RWPE2 (cell line): ENCODE results near the gene POLG.

Source experiments
- ATAC-seq: fragments of 200-7000 bp; cut with Tn5 transposase; 3 replicates; pipeline ENCODE4 v1.9.1; 2021; ENCODE audit warnings: low read depth
- DNase-seq: peaks from one replicate; pipeline ENCODE4 v3.0.0-alpha.2; 2020; ENCODE audit warnings: low spot score
- H3K27ac ChIP-seq: fragments of 450-650 bp; 2 replicates; pipeline ENCODE4 v1.5.1; 2017; ENCODE audit warnings: mild to moderate bottlenecking; ENCODE audit not compliant: poor library complexity, severe bottlenecking
- H3K27me3 ChIP-seq: fragments of 250-450 bp; sonication (Bioruptor Pico); 2 replicates; pipeline ENCODE4 v1.5.1; 2021; ENCODE audit warnings: mild to moderate bottlenecking, moderate library complexity; ENCODE audit not compliant: insufficient read depth, poor library complexity, severe bottlenecking
- H3K36me3 ChIP-seq: fragments of 250-450 bp; sonication (Bioruptor Pico); 2 replicates; pipeline ENCODE4 v1.5.1; 2020; ENCODE audit warnings: low read depth, mild to moderate bottlenecking, moderate library complexity
- H3K4me1 ChIP-seq: fragments of 250-450 bp; sonication (Bioruptor Pico); 2 replicates; pipeline ENCODE4 v1.5.1; 2021; ENCODE audit warnings: mild to moderate bottlenecking, moderate library complexity; ENCODE audit not compliant: insufficient read depth, poor library complexity, severe bottlenecking
- H3K4me3 ChIP-seq: fragments of 250-450 bp; sonication (Bioruptor Pico); 2 replicates; pipeline ENCODE4 v1.5.1; 2021; ENCODE audit warnings: mild to moderate bottlenecking, moderate library complexity; ENCODE audit not compliant: severe bottlenecking
- H3K9me3 ChIP-seq: fragments of 250-450 bp; sonication (Bioruptor Pico); 2 replicates; pipeline ENCODE4 v1.5.1; 2021; ENCODE audit warnings: mild to moderate bottlenecking, moderate library complexity; ENCODE audit not compliant: severe bottlenecking
- CTCF ChIP-seq: fragments of 450-650 bp; IDR thresholded peaks from one replicate; pipeline ENCODE4 v1.5.1; 2017; ENCODE audit warnings: mild to moderate bottlenecking, moderate library complexity; ENCODE audit not compliant: poor library complexity, severe bottlenecking

POLG gene

GRCh38 chr15:89362203-89363101 is 27.8 kb upstream of the POLG start:
- Histone ChIP-seq H3K36me3 (no peaks in the 10 kb centered on the region), H3K4me1 (no peaks in the 10 kb centered on the region), H3K27ac (no peak overlapping the region), H3K9me3 (no peaks in the 10 kb centered on the region), H3K27me3 (peaks cover 96% of the 10 kb centered on the region), H3K4me3 (peak overlapping the region; percentile 9)
- ATAC-seq, result no peak
- no peak for TF ChIP-seq CTCF
- peak; percentile 61 for DNase-seq

- DNase-seq (no peak), ATAC-seq (peak; percentile 62)
- H3K27me3 ChIP-seq, result peaks cover 96% of the 10 kb centered on the region
- no peak overlapping the region for H3K4me3 ChIP-seq
- no peaks in the 10 kb centered on the region for H3K4me1 ChIP-seq
- H3K9me3 ChIP-seq, result no peaks in the 10 kb centered on the region
- H3K27ac ChIP-seq, result no peak overlapping the region
- no peaks in the 10 kb centered on the region for H3K36me3 ChIP-seq
- no peak for TF ChIP-seq CTCF
Measured at GRCh38 chr15:89361451-89362202, 27.0 kb upstream of the POLG start.

GRCh38 chr15:89360294-89360971 is 25.8 kb upstream of the POLG start:
- TF ChIP-seq CTCF, result no peak
- peaks cover 94% of the 10 kb centered on the region for H3K27me3 ChIP-seq
- H3K27ac ChIP-seq, result no peak overlapping the region
- H3K4me3 ChIP-seq, result no peak overlapping the region
- DNase-seq (no peak), ATAC-seq (no peak)
- no peaks in the 10 kb centered on the region for H3K36me3 ChIP-seq
- H3K4me1 ChIP-seq, result no peaks in the 10 kb centered on the region
- H3K9me3 ChIP-seq, result no peaks in the 10 kb centered on the region

- DNase-seq, result peak; percentile 69
- TF ChIP-seq CTCF, result no peak
- no peak overlapping the region for H3K27ac ChIP-seq
- no peaks in the 10 kb centered on the region for H3K9me3 ChIP-seq
- no peaks in the 10 kb centered on the region for H3K4me1 ChIP-seq
- H3K4me3 ChIP-seq, result no peak overlapping the region
- no peak for ATAC-seq
- H3K36me3 ChIP-seq, result no peaks in the 10 kb centered on the region
- H3K27me3 ChIP-seq, result peaks cover 90% of the 10 kb centered on the region
Measured at GRCh38 chr15:89359471-89360293, 25.1 kb upstream of the POLG start.
